ENCODE data around the gene TTLL7.

- TF ChIP-seq TBL1XR1 (IDR thresholded peaks at IDR 0.05; ENCODE audit: low read length in 2 of 2): no peak
- no peak for TF ChIP-seq CTCF (IDR thresholded peaks at IDR 0.05 in 2 of 3, conservative IDR thresholded peaks at IDR 0.05 in 1 of 3; ENCODE audit: insufficient read depth in 2 of 3, low read depth in 1 of 3, low read length in 3 of 3)
- TF ChIP-seq COPS2 (conservative IDR thresholded peaks at IDR 0.05): no peak
- TF ChIP-seq RBM14 (IDR thresholded peaks at IDR 0.05; ENCODE audit: borderline replicate concordance, insufficient read depth, low read depth, low read length): no peak
- no peak for TF ChIP-seq ERF (CRISPR knock-in tag; IDR thresholded peaks at IDR 0.05)
- TF ChIP-seq, protein P1, sequence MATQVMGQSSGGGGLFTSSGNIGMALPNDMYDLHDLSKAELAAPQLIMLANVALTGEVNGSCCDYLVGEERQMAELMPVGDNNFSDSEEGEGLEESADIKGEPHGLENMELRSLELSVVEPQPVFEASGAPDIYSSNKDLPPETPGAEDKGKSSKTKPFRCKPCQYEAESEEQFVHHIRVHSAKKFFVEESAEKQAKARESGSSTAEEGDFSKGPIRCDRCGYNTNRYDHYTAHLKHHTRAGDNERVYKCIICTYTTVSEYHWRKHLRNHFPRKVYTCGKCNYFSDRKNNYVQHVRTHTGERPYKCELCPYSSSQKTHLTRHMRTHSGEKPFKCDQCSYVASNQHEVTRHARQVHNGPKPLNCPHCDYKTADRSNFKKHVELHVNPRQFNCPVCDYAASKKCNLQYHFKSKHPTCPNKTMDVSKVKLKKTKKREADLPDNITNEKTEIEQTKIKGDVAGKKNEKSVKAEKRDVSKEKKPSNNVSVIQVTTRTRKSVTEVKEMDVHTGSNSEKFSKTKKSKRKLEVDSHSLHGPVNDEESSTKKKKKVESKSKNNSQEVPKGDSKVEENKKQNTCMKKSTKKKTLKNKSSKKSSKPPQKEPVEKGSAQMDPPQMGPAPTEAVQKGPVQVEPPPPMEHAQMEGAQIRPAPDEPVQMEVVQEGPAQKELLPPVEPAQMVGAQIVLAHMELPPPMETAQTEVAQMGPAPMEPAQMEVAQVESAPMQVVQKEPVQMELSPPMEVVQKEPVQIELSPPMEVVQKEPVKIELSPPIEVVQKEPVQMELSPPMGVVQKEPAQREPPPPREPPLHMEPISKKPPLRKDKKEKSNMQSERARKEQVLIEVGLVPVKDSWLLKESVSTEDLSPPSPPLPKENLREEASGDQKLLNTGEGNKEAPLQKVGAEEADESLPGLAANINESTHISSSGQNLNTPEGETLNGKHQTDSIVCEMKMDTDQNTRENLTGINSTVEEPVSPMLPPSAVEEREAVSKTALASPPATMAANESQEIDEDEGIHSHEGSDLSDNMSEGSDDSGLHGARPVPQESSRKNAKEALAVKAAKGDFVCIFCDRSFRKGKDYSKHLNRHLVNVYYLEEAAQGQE (IDR thresholded peaks at IDR 0.05; ENCODE audit: borderline replicate concordance): no peak
- TF ChIP-seq, protein P1 (CRISPR knock-in tag; IDR thresholded peaks at IDR 0.05; ENCODE audit: low read depth): no peak
- TF ChIP-seq ZNF584 (CRISPR knock-in tag; IDR thresholded peaks at IDR 0.05; ENCODE audit: low read depth): no peak
- no peak for TF ChIP-seq SIN3B (IDR thresholded peaks at IDR 0.05; ENCODE audit: low read depth)
Observed at GRCh38 chr1:83857103-83857502, 141.8 kb downstream of the TTLL7 start.
